Measurements from ENCODE around the gene KCNMB4.

DNA sequence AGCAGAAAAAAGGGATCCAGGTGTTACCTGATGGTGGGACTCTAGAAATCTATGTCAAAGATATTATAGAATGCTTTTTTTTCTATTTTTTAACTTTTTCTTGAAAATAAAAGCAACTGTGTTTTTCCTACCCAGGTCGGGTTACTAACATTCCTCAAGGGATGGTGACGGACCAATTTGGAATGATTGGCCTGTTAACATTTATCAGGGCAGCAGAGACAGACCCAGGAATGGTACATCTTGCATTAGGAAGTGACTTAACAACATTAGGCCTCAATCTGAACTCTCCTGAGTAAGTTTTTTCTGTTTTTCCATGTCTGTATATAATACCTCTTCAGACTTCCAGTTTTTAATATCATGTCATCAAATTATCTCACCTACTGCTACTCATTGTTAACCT is 27.6 kb upstream of the KCNMB4 start:
- TF ChIP-seq, protein P1, sequence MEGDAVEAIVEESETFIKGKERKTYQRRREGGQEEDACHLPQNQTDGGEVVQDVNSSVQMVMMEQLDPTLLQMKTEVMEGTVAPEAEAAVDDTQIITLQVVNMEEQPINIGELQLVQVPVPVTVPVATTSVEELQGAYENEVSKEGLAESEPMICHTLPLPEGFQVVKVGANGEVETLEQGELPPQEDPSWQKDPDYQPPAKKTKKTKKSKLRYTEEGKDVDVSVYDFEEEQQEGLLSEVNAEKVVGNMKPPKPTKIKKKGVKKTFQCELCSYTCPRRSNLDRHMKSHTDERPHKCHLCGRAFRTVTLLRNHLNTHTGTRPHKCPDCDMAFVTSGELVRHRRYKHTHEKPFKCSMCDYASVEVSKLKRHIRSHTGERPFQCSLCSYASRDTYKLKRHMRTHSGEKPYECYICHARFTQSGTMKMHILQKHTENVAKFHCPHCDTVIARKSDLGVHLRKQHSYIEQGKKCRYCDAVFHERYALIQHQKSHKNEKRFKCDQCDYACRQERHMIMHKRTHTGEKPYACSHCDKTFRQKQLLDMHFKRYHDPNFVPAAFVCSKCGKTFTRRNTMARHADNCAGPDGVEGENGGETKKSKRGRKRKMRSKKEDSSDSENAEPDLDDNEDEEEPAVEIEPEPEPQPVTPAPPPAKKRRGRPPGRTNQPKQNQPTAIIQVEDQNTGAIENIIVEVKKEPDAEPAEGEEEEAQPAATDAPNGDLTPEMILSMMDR (IDR thresholded peaks at IDR 0.05; ENCODE audit: borderline replicate concordance, extremely low read depth, low read length, poor library complexity, severe bottlenecking), result no peak
- no peak for TF ChIP-seq EZH2 (IDR thresholded peaks at IDR 0.05; ENCODE audit: borderline replicate concordance, low read depth, low read length, severe bottlenecking)

All from DND-41 (cell line).